Nephron progenitor cell (in vitro differentiated cells): ENCODE results near the gene CCDC154.
A peak's percentile ranks its signal among the peaks of the same experiment; 100 is the strongest.

Experiments used
- DNase-seq: peaks from one replicate; pipeline ENCODE4 v3.0.0; 2021
- H3K27ac Mint-ChIP-seq: 2 replicates; pipeline ENCODE4 v1.8.0; 2021; ENCODE audit warnings: mild to moderate bottlenecking, moderate library complexity, mixed read lengths
- H3K27me3 Mint-ChIP-seq: 2 replicates; pipeline ENCODE4 v1.8.0; 2021; ENCODE audit warnings: mild to moderate bottlenecking, low read depth, mixed read lengths; ENCODE audit not compliant: poor library complexity
- H3K36me3 Mint-ChIP-seq: 2 replicates; pipeline ENCODE4 v1.8.0; 2021; ENCODE audit warnings: low read depth, mixed read lengths
- H3K4me1 Mint-ChIP-seq: 2 replicates; pipeline ENCODE4 v1.8.0; 2021; ENCODE audit warnings: mixed read lengths
- H3K4me3 Mint-ChIP-seq: 2 replicates; pipeline ENCODE4 v1.8.0; 2021; ENCODE audit warnings: mild to moderate bottlenecking, moderate library complexity, mixed read lengths
- H3K9me3 Mint-ChIP-seq: 2 replicates; pipeline ENCODE4 v1.8.0; 2021; ENCODE audit warnings: mild to moderate bottlenecking, moderate library complexity, mixed read lengths
- CTCF ChIP-seq: fragments of 200-600 bp; sonication (generic); IDR thresholded peaks from 2 replicates; pipeline ENCODE4 v1.5.0; 2021; ENCODE audit warnings: antibody characterized with exemption

Gene CCDC154

GRCh38 chr16:1443980-1444729 lies at the start of gene CCDC154:
TSS of gene CCDC154 (minus strand) at chr16:1444556. CDS start at chr16:1444322, 234 bp downstream.
- Mint-ChIP-seq H3K27ac (peak within 1 kb of the TSS; percentile 39), H3K27me3 (no peaks in the 10 kb centered on the region), H3K36me3 (no peaks in the 10 kb centered on the region), H3K9me3 (no peaks in the 10 kb centered on the region), H3K4me1 (peaks cover under 1% of the 10 kb centered on the region), H3K4me3 (no peak within 1 kb of the TSS)
- TF ChIP-seq CTCF, result no peak
- DNase-seq, result no peak

- H3K27ac Mint-ChIP-seq, result peak overlapping the region; percentile 82
These were observed 49.4 kb upstream of the CCDC154 start for GRCh38 chr16:1493746-1494094.

GRCh38 chr16:1492923-1493745 lies 48.8 kb upstream of the CCDC154 start, which contains the start of gene TELO2:
TSS of gene TELO2 (plus strand) at chr16:1493360. CDS start at chr16:1494282, 922 bp downstream.
- peak within 1 kb of the TSS; percentile 90 for H3K4me3 Mint-ChIP-seq
- DNase-seq, result peak; percentile 92
- no peaks in the 10 kb centered on the region for H3K9me3 Mint-ChIP-seq
- H3K4me1 Mint-ChIP-seq, result peaks cover 18% of the 10 kb centered on the region
- no peak for TF ChIP-seq CTCF
- no peaks in the 10 kb centered on the region for H3K36me3 Mint-ChIP-seq
- peaks cover 4% of the 10 kb centered on the region for H3K27me3 Mint-ChIP-seq
- H3K27ac Mint-ChIP-seq, result peak within 1 kb of the TSS; percentile 99

More at GRCh38 chr16:1493746-1494094, 49.4 kb upstream of the CCDC154 start:
- peaks cover 4% of the 10 kb centered on the region for H3K27me3 Mint-ChIP-seq
- H3K4me3 Mint-ChIP-seq, result peak overlapping the region; percentile 90
- no peak for DNase-seq
- peaks cover 18% of the 10 kb centered on the region for H3K4me1 Mint-ChIP-seq
- peaks cover 6% of the 10 kb centered on the region for H3K36me3 Mint-ChIP-seq
- H3K9me3 Mint-ChIP-seq, result no peaks in the 10 kb centered on the region
- TF ChIP-seq CTCF, result no peak

GRCh38 chr16:1492082-1492922 lies 47.9 kb upstream of the CCDC154 start:
- Mint-ChIP-seq H3K9me3 (no peaks in the 10 kb centered on the region), H3K27me3 (peaks cover 4% of the 10 kb centered on the region), H3K36me3 (no peaks in the 10 kb centered on the region), H3K4me1 (peaks cover 18% of the 10 kb centered on the region), H3K27ac (peak overlapping the region; percentile 99), H3K4me3 (peak overlapping the region; percentile 90)
- TF ChIP-seq CTCF, result no peak
- no peak for DNase-seq

- Mint-ChIP-seq H3K27ac (no peak overlapping the region), H3K4me1 (peaks cover 18% of the 10 kb centered on the region), H3K4me3 (no peak overlapping the region), H3K9me3 (no peaks in the 10 kb centered on the region), H3K36me3 (no peaks in the 10 kb centered on the region), H3K27me3 (peaks cover 11% of the 10 kb centered on the region)
- no peak for TF ChIP-seq CTCF
- DNase-seq, result no peak
These were observed 47.0 kb upstream of the CCDC154 start for GRCh38 chr16:1491327-1491726.
